Stimulated activated CD4-positive, alpha-beta T cell treated with anti-CD3 and anti-CD28 coated beads, Interleukin-1b, Interleukin-23, amount 100 ng/mL, for 4 hours (primary cell): ENCODE measurements around the gene RELL2.
A peak's percentile ranks its signal among the peaks of the same experiment; 100 is the strongest.

Source experiments
- DNase-seq, 2 donors: peaks; one replicate each; pipeline ENCODE4 v3.0.0-alpha.2; 2020; ENCODE audit warnings: low read depth in 2 of 2

Gene RELL2

GRCh38 chr5:141618804-141619554 is 17.8 kb upstream of the RELL2 start, which contains the start of gene DIAPH1:
DIAPH1 (minus strand) TSS chr5:141619000; CDS start chr5:141618914, 86 bp downstream.
- peak; percentile 99 to 100 for DNase-seq

GRCh38 chr5:141623186-141623585 is 13.6 kb upstream of the RELL2 start:
- no peak for DNase-seq

- DNase-seq, result no peak
Observed at GRCh38 chr5:141623611-141624010, 13.2 kb upstream of the RELL2 start.

- DNase-seq, result no peak
Observed at GRCh38 chr5:141628175-141628788, 8.5 kb upstream of the RELL2 start.

GRCh38 chr5:141630570-141631140 is 6.1 kb upstream of the RELL2 start:
- DNase-seq, result no peak

- no peak for DNase-seq
Observed at GRCh38 chr5:141632650-141633049, 4.1 kb upstream of the RELL2 start.

GRCh38 chr5:141633871-141634561 is 2.8 kb upstream of the RELL2 start:
- DNase-seq, result no peak

- DNase-seq, result no peak
Observed at GRCh38 chr5:141634720-141635119, 2.1 kb upstream of the RELL2 start.

- DNase-seq, result no peak
Observed at GRCh38 chr5:141635646-141636045, 1.2 kb upstream of the RELL2 start.

GRCh38 chr5:141636106-141636412 is 738 bp upstream of the RELL2 start:
- no peak for DNase-seq

GRCh38 chr5:141637123-141637766 is 448 bp downstream of the RELL2 start:
- peak in 1 of 2 donors; percentile 55 for DNase-seq

- DNase-seq, result peak in 1 of 2 donors; percentile 44
Observed at GRCh38 chr5:141637767-141638419, 1.1 kb downstream of the RELL2 start.

- no peak for DNase-seq
Observed at GRCh38 chr5:141638771-141639170, 2.0 kb downstream of the RELL2 start.

- DNase-seq, result no peak
Observed at GRCh38 chr5:141639357-141640050, 2.7 kb downstream of the RELL2 start.

GRCh38 chr5:141640051-141640415 is 3.2 kb downstream of the RELL2 start:
- no peak for DNase-seq

- no peak for DNase-seq
Observed at GRCh38 chr5:141640698-141641097, 3.9 kb downstream of the RELL2 start.

- DNase-seq, result no peak
Observed at GRCh38 chr5:141641634-141642267, 5.0 kb downstream of the RELL2 start.

- no peak for DNase-seq
Observed at GRCh38 chr5:141646026-141646425, 9.2 kb downstream of the RELL2 start.

GRCh38 chr5:141647242-141647641 is 10.4 kb downstream of the RELL2 start:
- DNase-seq, result no peak

- DNase-seq, result no peak
Observed at GRCh38 chr5:141647851-141648250, 11.1 kb downstream of the RELL2 start.
